GM23248 (cell line): ENCODE measurements around the gene GCN1. TPM values are rescaled to one million over a fixed set of nuclear protein-coding genes. Genes with fewer than 3 reads are reported as not detected.

Experiments
- DNase-seq: peaks from one replicate; pipeline ENCODE4 v3.0.0-alpha.2; 2015
- H2AFZ ChIP-seq: fragments of 200-600 bp; sonication (generic); 2 replicates; pipeline ENCODE4 v1.6.1; 2016; ENCODE audit warnings: antibody characterized with exemption
- H3F3A ChIP-seq: fragments of 200-600 bp; sonication (generic); 2 replicates; pipeline ENCODE4 v1.6.1; 2016; ENCODE audit warnings: mild to moderate bottlenecking, antibody characterized with exemption, mixed run types; ENCODE audit not compliant: insufficient read depth
- H3K27ac ChIP-seq: fragments of 200-600 bp; sonication (generic); 2 replicates; pipeline ENCODE4 v1.5.1; 2016; ENCODE audit warnings: mild to moderate bottlenecking
- H3K27me3 ChIP-seq: fragments of 200-600 bp; sonication (generic); replicated peaks from 2 replicates; pipeline ENCODE4 v1.6.1; 2016; ENCODE audit warnings: mild to moderate bottlenecking; ENCODE audit not compliant: insufficient read depth
- H3K36me3 ChIP-seq: fragments of 200-600 bp; sonication (generic); 2 replicates; pipeline ENCODE4 v1.6.1; 2016; ENCODE audit warnings: low read depth, mild to moderate bottlenecking
- H3K4me1 ChIP-seq: fragments of 200-600 bp; sonication (generic); 2 replicates; pipeline ENCODE4 v1.6.1; 2016; ENCODE audit warnings: mild to moderate bottlenecking; ENCODE audit not compliant: insufficient read depth
- H3K4me2 ChIP-seq: fragments of 200-600 bp; sonication (generic); one replicate; pipeline ENCODE4 v1.6.1; 2016; ENCODE audit warnings: mild to moderate bottlenecking; ENCODE audit not compliant: unreplicated experiment
- H3K4me3 ChIP-seq: fragments of 200-600 bp; sonication (generic); 2 replicates; pipeline ENCODE4 v1.5.1; 2016; ENCODE audit warnings: mild to moderate bottlenecking
- H3K79me2 ChIP-seq: fragments of 200-600 bp; sonication (generic); 2 replicates; pipeline ENCODE4 v1.6.1; 2016; ENCODE audit warnings: mild to moderate bottlenecking; ENCODE audit not compliant: insufficient read depth
- H3K9ac ChIP-seq: fragments of 200-600 bp; sonication (generic); 2 replicates; pipeline ENCODE4 v1.6.1; 2016; ENCODE audit warnings: mild to moderate bottlenecking
- H3K9me2 ChIP-seq: fragments of 200-600 bp; sonication (generic); 2 replicates; pipeline ENCODE4 v1.6.1; 2016; ENCODE audit warnings: mixed run types, mild to moderate bottlenecking, moderate library complexity; ENCODE audit not compliant: insufficient read depth
- H3K9me3 ChIP-seq: fragments of 200-600 bp; sonication (generic); one replicate; pipeline ENCODE4 v1.6.1; 2017; ENCODE audit warnings: low read depth
- H4K20me1 ChIP-seq: fragments of 200-600 bp; sonication (generic); 2 replicates; pipeline ENCODE4 v1.6.0; 2016; ENCODE audit not compliant: insufficient read depth
- EZH2 ChIP-seq: fragments of 200-600 bp; sonication (generic); IDR thresholded peaks from 2 replicates; pipeline ENCODE4 v1.6.1; 2018; ENCODE audit warnings: antibody characterized with exemption, mild to moderate bottlenecking; ENCODE audit not compliant: insufficient read depth, poor library complexity, severe bottlenecking
- EZH2phosphoT487 ChIP-seq: fragments of 200-600 bp; sonication (generic); IDR thresholded peaks from 2 replicates; pipeline ENCODE4 v1.6.1; 2018; ENCODE audit warnings: antibody characterized with exemption, moderate library complexity, mild to moderate bottlenecking, low read depth; ENCODE audit not compliant: insufficient read depth
- WGBS, 2 experiments: methylation state at CpG; one replicate each; pipeline ENCODE4 v1.1.6; 2015 to 2017; ENCODE audit warnings: low lambda C conversion rate in 2 of 2, low coverage in 1 of 2; ENCODE audit errors: missing lambda C conversion rate in 2 of 2; 5-methylcytosine and 5-hydroxymethylcytosine counted together
- in situ Hi-C: fragments of 300-500 bp; cut with MboI; formaldehyde crosslinking; loops from 2 replicates; pipeline ENCODE4 v1.15.0; 2020
- polyA plus RNA-seq: library from polyadenylated mRNA; unstranded; fragments of >200 nt; fragmentation: Nextera tagmentation; extraction: Ambion mirVana; gene quantifications from 2 replicates; pipeline ENCODE4 v1.2.1, GENCODE V29; 2016
- total RNA-seq: library from RNA; depleted of rRNA; stranded (reverse); fragments of >200 nt; shearing (Covaris generic); gene quantifications from 2 replicates; pipeline ENCODE4 v1.2.3, GENCODE V29; 2014

The GCN1 gene
- total and polyA plus RNA-seq, 2 experiments from 2014 or later, result 24.2 to 74.8 TPM

DNA sequence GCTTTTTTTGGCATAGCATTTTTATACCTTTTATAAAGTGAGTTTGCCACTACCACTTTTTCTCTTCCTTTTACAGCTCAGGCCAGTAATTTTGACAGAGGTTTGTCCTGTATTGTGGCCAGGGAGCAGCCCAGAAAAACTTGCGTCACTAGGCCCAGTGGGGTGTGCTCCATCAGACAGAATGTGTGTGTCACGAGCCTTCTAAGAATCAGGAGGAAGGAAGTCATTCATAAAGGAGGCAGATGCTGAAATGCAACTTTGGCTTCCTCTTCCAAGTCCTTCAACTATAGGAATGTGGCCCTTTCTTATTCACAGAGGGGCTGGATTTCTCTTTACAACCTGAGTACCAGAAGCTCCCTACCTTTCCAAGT, 67.9 kb downstream of the GCN1 start:
- TF ChIP-seq EZH2phosphoT487 (no peak), EZH2 (no peak)
- no peaks in the 10 kb centered on the region for H3K9me3 ChIP-seq
- H3K36me3 ChIP-seq, result peaks cover 42% of the 10 kb centered on the region
- no peak overlapping the region for H2AFZ ChIP-seq
- peaks cover 33% of the 10 kb centered on the region for H3F3A ChIP-seq
- DNase-seq, result peak; percentile 43
- peak overlapping the region; percentile 25; the same call in 1 of the 2 replicates for H3K27ac ChIP-seq
- in situ Hi-C loops, result no loop called here
- 80 to 95% methylated on average over 2 of the region's 2 CpGs for WGBS, 2 experiments
- no peaks in the 10 kb centered on the region for H4K20me1 ChIP-seq
- no peak overlapping the region for H3K4me3 ChIP-seq
- H3K9me2 ChIP-seq, result no peaks in the 10 kb centered on the region
- H3K9ac ChIP-seq, result no peak overlapping the region
- no peak overlapping the region for H3K4me2 ChIP-seq
- H3K79me2 ChIP-seq, result no peaks in the 10 kb centered on the region
- H3K27me3 ChIP-seq, result no peaks in the 10 kb centered on the region
- H3K4me1 ChIP-seq, result 0 out of 2 replicates have a peak, but pooled peaks cover 4% of the 10 kb centered on the region

DNA sequence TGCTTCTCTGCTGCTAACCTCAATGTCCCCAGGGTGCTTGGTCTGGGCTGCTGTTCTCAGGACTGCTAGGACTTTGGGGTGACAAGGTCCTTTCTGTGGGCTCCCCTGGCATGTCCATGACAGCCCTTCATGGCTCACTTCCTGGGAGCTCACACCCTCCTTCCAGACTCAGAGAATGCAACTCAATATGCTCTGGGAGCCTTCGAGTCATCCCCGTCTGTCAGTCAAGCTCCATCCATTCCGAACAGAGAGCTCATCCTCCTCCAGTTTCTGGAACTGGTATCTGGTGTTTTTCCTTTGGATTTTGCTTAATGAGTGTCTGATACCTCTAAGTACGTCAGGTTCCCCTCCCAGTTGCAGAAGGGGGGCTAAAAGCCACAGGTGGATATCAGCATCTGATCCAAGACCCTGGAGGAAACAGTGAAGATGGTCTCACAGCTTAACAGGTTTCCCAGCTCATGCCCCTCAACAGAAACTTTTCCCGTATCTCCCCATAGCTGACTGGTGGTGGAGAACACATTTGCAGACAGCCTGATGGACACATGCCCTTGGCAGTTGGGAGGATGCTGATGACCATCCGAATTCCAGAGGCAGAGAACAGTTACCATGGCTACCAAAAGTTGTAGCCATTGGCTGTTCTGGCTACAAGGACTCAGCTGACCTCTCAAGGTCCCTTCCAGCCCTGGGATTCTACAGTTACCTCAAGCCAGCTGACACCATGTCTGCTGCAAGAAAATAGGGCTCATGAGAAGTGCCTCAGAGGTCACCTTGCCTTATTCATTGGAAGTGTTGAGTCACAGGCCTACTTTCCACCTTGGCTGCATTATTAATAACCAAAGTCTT, 68.5 kb downstream of the GCN1 start:
- Histone ChIP-seq H3K4me1 (0 out of 2 replicates have a peak, but pooled peaks cover 4% of the 10 kb centered on the region), H3F3A (peaks cover 39% of the 10 kb centered on the region), H2AFZ (no peak overlapping the region), H3K9ac (no peak overlapping the region), H3K27me3 (no peaks in the 10 kb centered on the region), H3K4me3 (no peak overlapping the region), H4K20me1 (no peaks in the 10 kb centered on the region), H3K9me2 (no peaks in the 10 kb centered on the region), H3K9me3 (no peaks in the 10 kb centered on the region), H3K36me3 (peaks cover 38% of the 10 kb centered on the region), H3K27ac (peak overlapping the region; percentile 25), H3K4me2 (no peak overlapping the region), H3K79me2 (no peaks in the 10 kb centered on the region)
- WGBS, 2 experiments, result 58 to 70% methylated on average over 6 of the region's 6 CpGs
- DNase-seq, result peak; percentile 52
- in situ Hi-C loops, result no loop called here
- TF ChIP-seq EZH2, result no peak
- no peak for TF ChIP-seq EZH2phosphoT487

DNA sequence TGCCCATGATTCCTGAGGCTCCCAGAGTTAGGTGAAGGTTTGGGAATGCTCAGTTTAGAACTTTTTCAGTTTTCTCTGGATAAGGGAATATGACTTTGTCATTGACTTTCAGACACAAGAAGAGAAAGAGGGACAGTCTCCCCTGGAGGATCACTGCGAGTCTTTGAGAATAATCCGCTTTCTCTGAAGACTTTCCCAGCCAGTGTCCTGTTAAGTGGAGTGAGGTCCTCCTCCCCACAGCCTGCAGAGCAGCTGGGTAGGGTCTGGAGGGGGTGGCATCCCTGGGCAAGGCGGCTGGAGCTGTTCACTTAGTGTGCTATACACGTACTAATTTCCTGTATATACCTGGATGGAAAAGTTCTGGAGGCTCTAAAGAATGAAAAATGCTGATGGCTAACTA, 69.5 kb downstream of the GCN1 start:
- H3K79me2 ChIP-seq, result 0 out of 2 replicates have a peak, but pooled peaks cover 3% of the 10 kb centered on the region
- WGBS, 2 experiments, result 96 to 98% methylated on average over 4 of the region's 4 CpGs
- H2AFZ ChIP-seq, result no peak overlapping the region
- no peaks in the 10 kb centered on the region for H3K9me2 ChIP-seq
- no peaks in the 10 kb centered on the region for H3K9me3 ChIP-seq
- peaks cover 49% of the 10 kb centered on the region for H3F3A ChIP-seq
- H3K4me1 ChIP-seq, result peaks cover 9% of the 10 kb centered on the region
- H3K27ac ChIP-seq, result no peak overlapping the region
- H3K4me2 ChIP-seq, result no peak overlapping the region
- in situ Hi-C loops, result no loop called here
- no peaks in the 10 kb centered on the region for H4K20me1 ChIP-seq
- H3K27me3 ChIP-seq, result no peaks in the 10 kb centered on the region
- no peak overlapping the region for H3K4me3 ChIP-seq
- peaks cover 35% of the 10 kb centered on the region for H3K36me3 ChIP-seq
- no peak for TF ChIP-seq EZH2phosphoT487
- TF ChIP-seq EZH2, result no peak
- DNase-seq, result no peak
- no peak overlapping the region for H3K9ac ChIP-seq

DNA sequence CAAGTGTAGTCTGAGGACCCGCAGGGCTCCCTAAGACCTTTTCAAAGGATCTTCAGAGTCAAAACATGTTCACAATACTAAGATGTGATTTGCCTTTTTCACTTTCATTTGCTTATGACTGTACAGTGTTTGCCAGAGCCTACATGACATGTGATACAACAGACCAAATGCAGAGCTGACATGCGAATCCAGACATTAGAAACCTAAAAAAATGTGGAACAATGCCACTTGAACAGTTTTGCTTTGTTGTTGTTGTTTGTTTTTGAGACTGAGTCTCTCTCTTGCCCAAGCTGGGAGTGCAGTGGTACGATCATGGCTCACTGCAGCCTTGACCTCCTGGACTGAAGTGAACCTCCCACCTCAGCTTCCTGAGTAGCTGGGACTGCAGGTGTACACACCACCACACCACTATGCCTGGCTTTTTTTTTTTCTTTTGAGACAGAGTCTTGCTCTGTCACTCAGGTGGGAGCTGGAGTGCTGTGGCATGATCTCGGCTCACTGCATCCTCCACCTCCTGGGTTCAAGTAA, 72.7 kb downstream of the GCN1 start:
- no peak overlapping the region for H3K4me3 ChIP-seq
- 67 to 81% methylated on average over 4 of the region's 4 CpGs for WGBS, 2 experiments
- H2AFZ ChIP-seq, result no peak overlapping the region
- no peaks in the 10 kb centered on the region for H3K9me3 ChIP-seq
- peak; percentile 13 for DNase-seq
- H3K4me2 ChIP-seq, result no peak overlapping the region
- H3K9ac ChIP-seq, result no peak overlapping the region
- TF ChIP-seq EZH2 (no peak), EZH2phosphoT487 (no peak)
- peaks cover 15% of the 10 kb centered on the region for H3K79me2 ChIP-seq
- in situ Hi-C loops, result no loop called here
- peaks cover 61% of the 10 kb centered on the region for H3F3A ChIP-seq
- peaks cover 27% of the 10 kb centered on the region for H3K4me1 ChIP-seq
- H3K36me3 ChIP-seq, result peaks cover 11% of the 10 kb centered on the region
- no peaks in the 10 kb centered on the region for H3K27me3 ChIP-seq
- H3K9me2 ChIP-seq, result no peaks in the 10 kb centered on the region
- no peak overlapping the region for H3K27ac ChIP-seq
- H4K20me1 ChIP-seq, result no peaks in the 10 kb centered on the region
